CD4-positive, alpha-beta T cell treated with Interleukin-2 at 100 ng/mL for 4 hours (primary cell): ENCODE data around the gene DTX2.
"Not testable (repeated sequence)": the region's sequence is repeated elsewhere in the genome, so short reads cannot be mapped to it uniquely, and the experiment has no call there.

ENCODE experiments used
- DNase-seq: peaks from one replicate; pipeline ENCODE4 v3.0.0-alpha.2; 2020; ENCODE audit warnings: low spot score

Gene DTX2

DNA sequence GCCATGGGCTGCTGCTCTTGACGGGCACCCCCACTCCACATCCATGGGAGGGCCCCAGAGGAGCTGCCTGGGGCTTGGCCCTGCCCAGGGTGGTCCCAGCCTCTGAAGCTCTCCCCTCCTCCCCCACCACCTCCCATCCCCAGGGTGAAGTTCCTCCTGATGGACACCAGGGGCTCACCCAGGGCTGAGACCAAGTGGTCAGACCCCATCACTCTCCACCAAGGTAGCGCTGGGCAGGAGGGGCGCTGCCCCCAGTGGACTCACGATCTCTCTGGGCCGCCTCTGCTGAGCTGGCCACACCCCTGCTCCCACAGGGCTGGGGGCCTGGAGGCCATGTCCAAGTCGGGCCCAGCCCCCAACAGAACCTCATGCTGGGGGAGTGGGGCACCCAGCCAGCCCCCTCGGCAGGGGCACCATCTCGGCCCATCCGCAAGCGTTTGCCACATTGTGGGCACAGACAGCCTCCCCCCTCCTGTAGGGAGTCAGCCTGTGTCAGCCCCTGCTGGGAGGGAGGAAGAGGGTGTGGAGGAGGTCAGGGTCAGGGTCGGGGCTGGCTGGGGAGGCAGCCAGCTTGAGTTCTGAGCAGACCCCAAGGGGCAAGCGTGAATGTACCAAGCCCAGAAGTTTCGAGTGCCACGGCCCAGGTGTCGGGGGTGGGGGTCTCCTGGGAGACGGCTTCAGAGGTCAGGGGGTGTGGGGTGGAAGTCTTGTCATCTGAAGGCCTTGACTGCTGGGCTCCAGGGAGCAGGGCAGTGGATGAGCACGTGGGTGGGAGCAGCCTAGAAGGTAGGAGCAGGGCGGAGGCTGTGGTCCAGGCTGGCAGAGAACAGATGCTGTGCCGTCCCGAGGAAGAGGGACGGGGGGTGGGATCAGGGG, 51.7 kb downstream of the DTX2 start:
- no peak for DNase-seq

DNA sequence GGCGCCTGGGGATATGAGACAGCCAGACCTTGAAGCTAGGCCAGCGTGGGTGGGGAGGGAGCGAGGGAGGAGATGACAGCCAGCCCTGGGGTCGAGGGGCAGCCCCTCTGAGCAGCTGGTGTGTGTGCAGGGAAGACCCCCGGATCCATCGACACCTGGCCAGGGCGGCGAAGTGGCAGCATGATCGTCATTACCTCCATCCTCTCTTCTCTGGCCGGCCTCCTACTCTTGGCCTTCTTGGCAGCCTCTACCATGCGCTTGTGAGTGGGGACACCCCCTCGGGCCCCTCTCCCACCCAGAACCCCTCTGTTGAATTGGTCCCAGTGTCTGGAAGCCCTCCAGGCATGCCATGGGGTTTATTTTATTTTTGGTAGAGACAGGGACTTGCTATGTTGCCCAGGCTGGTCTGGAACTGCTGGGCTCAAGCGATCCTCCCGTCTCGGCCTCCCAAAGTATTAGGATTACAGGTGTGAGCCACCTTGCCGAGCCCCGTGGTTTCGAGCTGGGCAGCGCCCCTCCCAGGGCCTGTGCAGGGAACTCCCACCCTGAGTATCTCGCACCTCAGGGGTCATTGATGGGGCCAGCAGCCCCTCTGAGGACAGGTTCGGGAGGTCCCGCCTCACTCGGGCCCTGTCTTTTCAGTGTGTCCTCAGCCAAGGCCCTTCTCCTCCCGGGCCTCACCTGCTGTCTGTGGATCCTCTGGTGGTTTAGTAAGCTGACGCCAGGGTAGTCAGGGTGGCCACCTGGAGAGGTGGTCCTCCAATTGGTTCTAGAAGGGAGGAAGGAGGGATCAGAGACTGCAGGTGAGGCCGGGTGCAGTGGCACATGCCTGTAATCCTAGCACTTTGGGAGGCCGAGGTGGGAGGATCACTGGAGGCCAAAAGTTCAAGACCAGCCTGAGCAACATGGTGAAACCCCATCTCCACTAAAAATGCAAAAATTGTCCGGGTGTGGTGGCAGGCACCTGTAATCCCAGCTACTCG, 52.6 kb downstream of the DTX2 start:
- no peak for DNase-seq

- no peak for DNase-seq
These were observed 53.6 kb downstream of the DTX2 start for GRCh38 chr7:76514926-76515771.

DNA sequence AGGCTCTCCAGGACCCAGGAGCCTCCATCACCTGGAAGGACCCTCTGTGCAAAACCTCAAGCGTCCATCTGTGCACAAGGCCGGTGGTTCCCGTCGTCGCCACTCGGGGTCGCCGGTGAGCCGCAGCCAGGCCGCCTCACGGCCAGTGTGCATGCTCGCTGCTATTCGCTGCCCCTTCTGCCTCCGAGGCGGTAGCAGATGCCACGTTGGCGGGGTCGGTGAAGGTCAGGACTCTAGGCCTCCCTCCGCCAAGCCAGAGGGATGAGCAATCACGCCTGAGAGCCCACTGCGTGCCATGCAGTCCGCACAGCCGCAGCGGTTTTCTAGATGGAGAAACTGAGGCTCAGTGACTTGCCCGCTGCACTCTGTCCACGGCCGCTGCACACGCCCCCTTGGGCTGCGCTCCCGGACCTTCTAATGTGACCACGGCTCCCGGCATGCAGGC, 54.5 kb downstream of the DTX2 start:
- DNase-seq: peak; percentile 33

DNA sequence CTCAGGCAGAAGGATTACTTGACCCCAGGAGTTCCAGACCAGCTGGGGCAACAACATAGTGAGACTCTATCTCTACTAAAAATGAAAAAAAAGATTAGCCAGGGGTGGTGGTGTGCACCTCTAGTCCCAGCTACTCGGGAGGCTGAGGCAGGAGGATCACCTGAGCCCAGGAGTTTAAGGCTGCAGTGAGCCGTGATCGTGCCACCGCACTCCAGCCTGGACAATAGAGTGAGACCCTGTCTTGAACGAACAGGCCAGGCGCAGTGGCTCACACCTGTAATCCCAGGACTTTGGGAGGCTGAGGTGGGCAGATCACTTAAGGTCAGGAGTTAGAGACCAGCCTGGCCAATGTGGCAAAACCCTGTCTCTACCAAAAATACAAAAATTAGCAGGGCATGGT, 55.4 kb downstream of the DTX2 start:
- DNase-seq: not testable (repeated sequence)

DNA sequence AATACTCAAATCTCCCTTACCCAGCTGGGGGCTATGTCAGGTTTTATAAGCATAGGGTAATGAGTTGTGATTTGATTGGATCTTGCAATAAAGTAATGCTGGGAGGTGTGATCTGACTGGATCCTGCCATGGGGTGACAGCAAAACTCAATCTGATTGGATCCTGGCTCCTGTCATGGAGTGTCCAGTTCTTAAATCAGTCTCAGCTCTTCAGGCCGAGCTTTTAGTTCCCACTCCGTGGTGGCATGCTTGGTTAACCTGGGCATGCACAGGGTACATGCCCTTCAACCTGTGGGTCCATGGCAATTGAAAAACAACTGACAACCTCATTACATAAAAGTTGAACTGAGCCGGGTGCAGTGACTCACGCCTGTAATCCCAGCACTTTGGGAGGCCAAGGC, 64.7 kb downstream of the DTX2 start:
- DNase-seq: not testable (repeated sequence)

DNA sequence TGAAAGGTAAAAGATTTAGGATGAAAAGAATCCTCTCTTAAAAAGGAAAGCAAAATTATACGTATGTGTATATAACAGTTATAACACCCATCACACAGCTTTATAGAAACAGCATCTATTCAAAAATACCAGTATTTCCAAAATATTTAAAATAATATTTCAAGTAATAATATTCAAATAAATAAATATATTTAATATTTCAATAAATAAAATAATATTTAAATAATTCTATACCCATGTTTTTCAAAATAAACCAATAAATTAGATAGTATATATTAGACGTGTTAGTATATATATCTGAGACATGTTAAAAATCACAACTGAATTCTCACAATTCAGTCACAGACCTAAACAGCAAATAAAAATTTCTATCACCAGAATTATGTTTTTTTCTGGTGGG, 70.1 kb downstream of the DTX2 start:
- not testable (repeated sequence) for DNase-seq

DNA sequence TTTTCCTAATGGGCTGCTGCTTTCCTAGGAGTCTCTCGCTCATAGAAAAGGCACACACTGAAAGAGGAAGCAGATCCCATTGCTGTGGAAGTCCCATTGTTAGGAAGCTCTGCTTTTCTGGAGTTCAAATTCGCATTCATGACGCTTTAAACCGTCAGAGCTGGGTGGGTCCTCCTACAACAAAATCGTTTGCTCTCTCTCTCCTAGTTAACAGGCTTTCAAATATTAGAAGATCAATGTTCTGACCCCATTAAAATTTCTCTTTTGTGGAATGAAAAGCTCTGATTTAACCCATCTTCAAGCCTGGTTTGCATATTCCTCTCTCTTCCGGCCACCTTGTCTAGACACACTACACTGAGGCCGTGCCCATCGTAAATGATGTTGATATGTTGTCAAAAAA, 81.7 kb downstream of the DTX2 start, which contains the start of gene SPDYE16:
TSS of gene SPDYE16 (minus strand) at position 101 of the 400 bp plus-strand sequence. CDS start 1,838 bp downstream, outside the sequence.
- not testable (repeated sequence) for DNase-seq

DNA sequence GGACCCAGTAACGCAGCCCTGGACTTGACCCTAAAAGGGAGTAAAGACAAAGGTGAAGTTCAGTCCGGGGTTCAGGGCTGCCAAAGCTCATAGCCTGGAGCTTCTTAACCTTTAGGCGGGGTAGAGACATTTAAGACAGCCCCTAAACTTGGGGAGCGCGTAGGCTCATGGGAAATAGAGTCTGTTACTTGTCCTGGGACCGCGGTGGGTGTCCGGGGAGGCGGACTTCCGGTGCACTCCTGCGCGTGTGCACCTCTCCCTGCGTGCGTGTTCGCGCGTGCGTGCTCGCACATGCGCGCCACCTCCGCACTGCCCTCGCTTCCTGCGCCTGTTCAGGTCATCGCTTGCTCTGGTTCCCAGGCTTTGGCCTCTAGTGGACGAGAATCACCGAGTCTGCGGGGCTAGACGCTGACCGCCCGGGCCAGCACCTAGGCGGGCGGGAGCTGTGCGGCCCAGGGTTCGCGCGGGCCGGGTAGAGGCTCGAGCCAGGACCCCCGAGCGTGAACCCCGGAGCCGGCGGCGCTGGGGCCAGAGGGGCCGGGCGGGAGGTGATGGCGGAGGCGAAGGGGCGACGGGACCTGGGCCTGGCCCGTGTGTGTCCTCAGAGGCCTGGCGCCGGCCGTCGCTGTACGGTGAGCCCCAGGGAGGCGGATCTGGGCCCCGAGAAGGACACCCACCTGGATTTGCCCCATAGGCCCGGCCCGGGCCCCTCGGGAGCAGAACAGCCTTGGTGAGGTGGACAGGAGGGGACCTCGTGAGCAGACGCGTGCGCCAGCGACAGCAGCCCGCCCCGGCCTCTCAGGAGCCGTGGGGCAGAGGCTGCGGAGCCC, 87.7 kb downstream of the DTX2 start:
- peak; percentile 91 for DNase-seq

DNA sequence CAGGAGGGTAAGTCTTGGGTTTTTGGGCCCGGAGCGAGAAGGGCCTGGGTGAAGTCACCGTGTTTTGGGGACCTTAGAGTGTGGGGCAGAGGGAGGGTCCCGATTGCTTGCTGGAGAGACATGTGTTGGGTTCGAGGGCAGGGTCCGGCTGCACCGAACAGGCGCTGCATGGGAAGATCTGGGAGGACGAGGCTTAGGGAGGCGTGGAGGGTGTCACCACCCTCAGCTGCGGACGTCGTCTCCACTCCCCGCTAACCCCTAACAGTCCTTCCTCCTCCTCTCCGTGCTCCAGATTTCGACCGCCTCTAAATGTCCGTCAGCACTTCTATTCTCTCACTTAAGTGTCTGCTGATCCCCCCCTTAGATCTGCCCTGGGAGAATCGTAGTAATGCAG, 88.3 kb downstream of the DTX2 start:
- DNase-seq: not testable (repeated sequence)

- not testable (repeated sequence) for DNase-seq
These were observed 90.5 kb downstream of the DTX2 start for GRCh38 chr7:76551992-76552391.
